ENCODE data around the gene SERPINE3. TPM values are rescaled to one million over a fixed set of nuclear protein-coding genes. Genes with fewer than 3 reads are reported as not detected.

SERPINE3 gene
- total RNA-seq, 1 donor from 2014 or later, result not detected

- peak; percentile 39 for DNase-seq (ENCODE audit: low read depth)
These were observed 21.6 kb downstream of the SERPINE3 start for GRCh38 chr13:51361106-51361505.

- DNase-seq (ENCODE audit: low read depth), result no peak
These were observed 24.1 kb downstream of the SERPINE3 start for GRCh38 chr13:51363625-51364024.

GRCh38 chr13:51364404-51365008 lies 25.0 kb downstream of the SERPINE3 start:
- DNase-seq (ENCODE audit: low read depth), result peak; percentile 57

- DNase-seq (ENCODE audit: low read depth), result peak; percentile 49
These were observed 30.6 kb downstream of the SERPINE3 start for GRCh38 chr13:51370116-51370515.

- DNase-seq (ENCODE audit: low read depth), result no peak
These were observed 31.3 kb downstream of the SERPINE3 start for GRCh38 chr13:51370811-51371210.

- DNase-seq (ENCODE audit: low read depth), result no peak
These were observed 32.4 kb downstream of the SERPINE3 start for GRCh38 chr13:51371768-51372399.

- DNase-seq (ENCODE audit: low read depth), result peak; percentile 73
These were observed 34.0 kb downstream of the SERPINE3 start for GRCh38 chr13:51373451-51373850.

- peak; percentile 22 for DNase-seq (ENCODE audit: low read depth)
These were observed 40.8 kb downstream of the SERPINE3 start for GRCh38 chr13:51380269-51380668.

GRCh38 chr13:51385114-51385513 lies 45.6 kb downstream of the SERPINE3 start:
- no peak for DNase-seq (ENCODE audit: low read depth)

- no peak for DNase-seq (ENCODE audit: low read depth)
These were observed 55.2 kb downstream of the SERPINE3 start for GRCh38 chr13:51394724-51395123.

GRCh38 chr13:51396352-51396751 lies 56.9 kb downstream of the SERPINE3 start:
- DNase-seq (ENCODE audit: low read depth), result no peak

GRCh38 chr13:51397262-51397941 lies 57.9 kb downstream of the SERPINE3 start:
- peak; percentile 46 for DNase-seq (ENCODE audit: low read depth)

GRCh38 chr13:51405176-51405575 lies 65.7 kb downstream of the SERPINE3 start:
- no peak for DNase-seq (ENCODE audit: low read depth)

GRCh38 chr13:51412431-51412830 lies 72.9 kb downstream of the SERPINE3 start:
- no peak for DNase-seq (ENCODE audit: low read depth)

Other genes with a start within 250 kb of the SERPINE3 start
- not detected in 2 replicates for gene C13orf42, start 228.4 kb upstream of the SERPINE3 start, total RNA-seq
- gene FAM124A, start 117.3 kb upstream of the SERPINE3 start, total RNA-seq, result 0.35 and 0.60 TPM in 2 replicates
- gene INTS6, start 113.3 kb downstream of the SERPINE3 start, total RNA-seq, result 41.7 and 59.2 TPM in 2 replicates
- gene WDFY2, start 244.8 kb downstream of the SERPINE3 start, total RNA-seq, result 3.1 and 9.1 TPM in 2 replicates